Anterior cingulate cortex (tissue), 58 donors: ENCODE data around the gene MRC2.

Experiments
- DNase-seq, 58 donors: peaks; one replicate each; lab custom pipeline; 2025; lab: John Stamatoyannopoulos, UW

Gene MRC2

DNA sequence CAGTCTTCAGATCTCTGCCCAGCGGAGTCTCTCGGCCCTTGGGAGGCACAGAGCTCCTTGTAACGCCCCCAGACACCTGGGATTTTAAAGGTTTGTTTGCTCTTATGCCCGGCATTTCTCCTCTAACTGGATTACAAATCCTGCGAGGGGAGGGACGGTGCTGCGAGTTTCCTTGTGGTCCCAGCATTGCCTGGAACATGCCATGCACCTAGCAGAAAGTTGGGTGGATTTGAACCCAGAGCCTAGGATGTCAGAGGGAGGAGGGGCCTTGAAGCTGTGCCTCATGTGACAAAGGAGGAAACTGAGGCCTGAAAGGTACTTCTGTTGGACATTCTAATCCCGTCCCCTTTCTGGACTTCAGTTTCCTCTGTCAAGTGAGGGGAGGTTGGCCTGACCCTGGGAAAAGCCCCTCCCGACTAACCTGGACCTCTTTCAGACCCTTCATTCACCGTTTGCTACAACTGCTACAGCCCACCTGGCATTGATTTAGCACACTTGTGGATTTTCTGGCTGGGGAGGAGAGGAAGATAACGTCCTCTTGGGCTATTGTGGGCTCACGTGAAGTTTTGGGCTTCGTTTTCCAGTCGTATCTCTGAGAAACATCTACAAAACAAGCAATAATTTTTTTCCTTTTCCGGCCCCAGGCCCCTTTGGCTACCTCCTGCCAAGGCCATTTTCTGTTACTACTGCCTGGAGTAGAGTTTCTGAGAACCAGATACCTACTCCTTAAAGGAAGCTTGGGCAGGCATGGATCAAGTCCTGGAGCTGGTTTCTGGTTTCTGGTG is 30.9 kb downstream of the MRC2 start:
- DNase-seq: no peak

DNA sequence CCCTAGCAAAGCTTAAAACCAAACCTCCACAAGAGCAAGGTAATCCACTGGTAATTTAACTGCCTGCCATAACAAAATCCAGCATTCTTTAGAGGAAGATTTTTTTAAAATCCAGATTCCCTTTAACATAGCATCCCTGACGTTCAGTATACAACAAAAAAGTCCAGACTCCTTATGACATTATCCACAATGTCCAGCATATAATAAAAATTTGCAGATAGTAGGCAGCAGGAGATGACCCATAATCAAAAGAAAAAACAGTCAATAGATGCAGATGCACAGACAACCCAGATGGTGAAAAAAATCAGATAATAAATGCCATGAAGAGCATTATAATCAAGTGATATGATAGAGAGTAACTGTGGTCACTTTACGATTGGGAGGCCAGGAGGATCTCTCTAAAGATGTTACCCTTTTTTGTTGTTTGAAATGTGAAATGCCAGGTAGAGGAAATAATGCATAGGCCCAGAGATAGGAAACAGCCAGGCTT is 33.2 kb downstream of the MRC2 start:
- DNase-seq: no peak

DNA sequence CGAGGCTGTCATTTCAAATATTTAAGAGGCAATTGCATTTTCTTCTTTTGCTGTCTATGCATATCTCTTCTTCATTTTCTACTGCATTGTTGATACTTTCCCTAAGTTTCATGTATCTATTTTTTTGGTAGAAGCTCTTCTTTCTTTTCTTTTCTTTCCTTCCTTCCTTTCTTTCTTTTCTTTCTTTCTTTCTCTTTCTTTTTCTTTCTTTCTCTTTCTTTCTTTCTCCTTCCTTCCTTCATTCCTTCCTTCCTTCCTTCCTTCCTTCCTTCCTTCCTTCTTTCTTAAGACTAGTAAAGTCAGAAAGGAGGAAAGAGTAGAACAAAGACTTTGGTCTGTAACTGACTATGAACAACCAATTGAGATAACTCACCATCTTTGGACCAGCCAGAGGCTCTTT is 33.9 kb downstream of the MRC2 start:
- no peak for DNase-seq

DNA sequence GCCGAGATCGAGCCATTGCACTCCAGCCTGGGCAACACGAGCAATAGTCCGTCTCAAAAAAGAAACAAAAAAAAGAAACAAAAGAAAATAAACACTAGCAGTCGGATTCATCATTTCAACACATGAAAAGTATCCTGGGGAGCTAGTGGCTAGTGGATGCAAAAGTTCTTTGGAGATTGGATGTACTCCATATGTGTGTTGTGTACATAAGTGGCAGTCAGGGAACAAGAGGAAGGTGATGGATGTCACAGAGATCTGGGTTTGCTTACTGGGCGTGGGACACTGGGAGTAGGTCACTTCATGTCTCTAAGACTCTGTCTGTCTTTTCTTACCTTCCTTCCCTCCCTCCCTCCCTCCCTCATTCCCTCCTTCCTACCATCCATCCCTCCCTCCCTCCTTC is 35.4 kb downstream of the MRC2 start:
- no peak for DNase-seq

- DNase-seq: no peak
Measured at GRCh38 chr17:62663304-62663703, 35.8 kb downstream of the MRC2 start.

DNA sequence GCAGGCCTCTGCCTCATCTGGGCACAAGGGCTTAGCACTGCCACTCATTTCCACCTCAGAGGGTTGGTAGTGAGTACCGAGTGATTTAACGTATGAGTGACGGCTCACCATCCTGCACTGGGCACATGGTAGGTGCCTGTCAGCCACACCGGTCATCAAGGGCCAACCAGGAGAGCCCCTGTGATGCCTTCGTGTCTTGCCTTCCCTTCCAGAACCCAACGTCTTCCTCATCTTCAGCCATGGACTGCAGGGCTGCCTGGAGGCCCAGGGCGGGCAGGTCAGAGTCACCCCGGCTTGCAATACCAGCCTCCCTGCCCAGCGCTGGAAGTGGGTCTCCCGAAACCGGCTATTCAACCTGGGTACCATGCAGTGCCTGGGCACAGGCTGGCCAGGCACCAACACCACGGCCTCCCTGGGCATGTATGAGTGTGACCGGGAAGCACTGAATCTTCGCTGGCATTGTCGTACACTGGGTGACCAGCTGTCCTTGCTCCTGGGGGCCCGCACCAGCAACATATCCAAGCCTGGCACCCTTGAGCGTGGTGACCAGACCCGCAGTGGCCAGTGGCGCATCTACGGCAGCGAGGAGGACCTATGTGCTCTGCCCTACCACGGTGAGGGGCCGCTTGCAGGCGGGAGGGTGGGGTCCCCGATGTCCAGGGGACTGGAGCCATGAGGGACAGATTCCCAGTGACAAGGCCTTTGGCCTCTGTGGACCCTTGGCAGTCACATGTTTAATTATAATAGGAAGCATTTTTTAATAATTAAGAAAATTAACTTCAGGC is 37.1 kb downstream of the MRC2 start:
- DNase-seq: no peak

- no peak for DNase-seq
Measured at GRCh38 chr17:62665599-62665998, 38.1 kb downstream of the MRC2 start.

DNA sequence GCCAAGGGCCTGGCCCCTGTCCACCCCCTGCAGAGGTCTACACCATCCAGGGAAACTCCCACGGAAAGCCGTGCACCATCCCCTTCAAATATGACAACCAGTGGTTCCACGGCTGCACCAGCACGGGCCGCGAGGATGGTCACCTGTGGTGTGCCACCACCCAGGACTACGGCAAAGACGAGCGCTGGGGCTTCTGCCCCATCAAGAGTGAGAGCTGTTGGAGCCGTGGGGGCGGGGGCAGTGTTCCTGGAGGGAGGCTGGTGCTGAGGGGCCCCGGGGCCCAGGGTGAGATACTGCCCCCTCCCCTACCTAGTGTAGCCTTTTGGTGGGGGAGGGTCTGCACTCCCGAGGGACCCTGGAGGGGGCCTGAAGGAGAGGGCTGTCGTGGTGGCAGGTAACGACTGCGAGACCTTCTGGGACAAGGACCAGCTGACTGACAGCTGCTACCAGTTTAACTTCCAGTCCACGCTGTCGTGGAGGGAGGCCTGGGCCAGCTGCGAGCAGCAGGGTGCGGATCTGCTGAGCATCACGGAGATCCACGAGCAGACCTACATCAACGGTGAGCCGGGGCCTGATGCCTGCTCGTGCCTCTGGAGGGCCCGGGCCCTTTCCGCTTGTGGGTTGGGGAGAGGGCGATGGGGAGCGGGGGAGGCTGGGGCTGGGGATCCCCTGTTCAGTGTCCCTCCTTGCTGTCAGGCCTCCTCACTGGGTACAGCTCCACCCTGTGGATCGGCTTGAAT is 38.8 kb downstream of the MRC2 start:
- no peak for DNase-seq

DNA sequence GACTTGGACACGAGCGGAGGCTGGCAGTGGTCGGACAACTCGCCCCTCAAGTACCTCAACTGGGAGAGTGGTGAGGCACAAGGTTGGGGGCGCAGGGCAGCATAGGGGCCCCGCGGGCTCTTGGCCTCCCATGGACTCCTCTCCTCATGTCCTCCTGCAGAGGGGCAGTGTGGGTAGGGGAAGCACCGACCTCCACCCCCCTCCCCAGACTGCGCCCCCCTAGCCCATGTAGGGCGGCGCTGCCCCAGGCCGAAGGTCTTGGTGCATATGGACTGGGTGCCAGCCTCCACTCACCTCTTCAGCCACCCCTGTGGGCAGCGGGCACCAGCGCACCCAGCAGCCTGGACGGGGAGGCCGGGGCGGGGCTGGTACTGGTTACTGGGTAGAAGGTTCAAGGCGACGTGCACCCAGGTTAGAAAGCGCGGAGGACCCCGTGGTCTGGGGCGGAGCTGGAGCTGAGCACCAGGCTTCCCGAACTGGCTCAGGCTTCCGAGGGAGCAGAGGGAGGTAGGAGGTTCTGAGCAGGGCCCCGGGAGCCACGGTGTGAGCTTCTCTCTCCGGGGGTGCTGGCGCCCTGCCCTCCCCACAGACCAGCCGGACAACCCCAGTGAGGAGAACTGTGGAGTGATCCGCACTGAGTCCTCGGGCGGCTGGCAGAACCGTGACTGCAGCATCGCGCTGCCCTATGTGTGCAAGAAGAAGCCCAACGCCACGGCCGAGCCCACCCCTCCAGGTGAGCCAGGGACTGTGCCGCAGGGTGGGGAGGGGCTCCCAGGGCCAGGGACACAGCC is 39.5 kb downstream of the MRC2 start:
- no peak for DNase-seq

GRCh38 chr17:62668091-62668804 is 40.8 kb downstream of the MRC2 start:
- no peak for DNase-seq

- peak in 3 of 58 donors; percentile 8 to 23 (median 20) for DNase-seq
Measured at GRCh38 chr17:62670202-62670821, 42.8 kb downstream of the MRC2 start.

DNA sequence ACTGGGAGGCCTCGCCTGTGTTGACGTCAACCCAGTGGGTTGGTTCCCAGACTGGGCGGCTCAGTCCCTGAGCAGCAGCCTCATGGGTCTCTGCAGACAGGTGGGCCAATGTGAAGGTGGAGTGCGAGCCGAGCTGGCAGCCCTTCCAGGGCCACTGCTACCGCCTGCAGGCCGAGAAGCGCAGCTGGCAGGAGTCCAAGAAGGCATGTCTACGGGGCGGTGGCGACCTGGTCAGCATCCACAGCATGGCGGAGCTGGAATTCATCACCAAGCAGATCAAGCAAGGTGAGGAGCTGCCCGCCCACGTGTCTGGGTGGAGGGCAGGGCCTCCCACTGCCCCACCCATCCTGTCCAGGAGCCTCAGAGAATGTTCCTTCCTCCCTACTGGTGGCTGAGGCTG is 44.1 kb downstream of the MRC2 start:
- DNase-seq: peak in 1 of 58 donors; percentile 5

GRCh38 chr17:62672957-62673356 is 45.5 kb downstream of the MRC2 start:
- no peak for DNase-seq

GRCh38 chr17:62673614-62674362 is 46.3 kb downstream of the MRC2 start:
- no peak for DNase-seq

- no peak for DNase-seq
Measured at GRCh38 chr17:62674363-62674739, 46.9 kb downstream of the MRC2 start.

DNA sequence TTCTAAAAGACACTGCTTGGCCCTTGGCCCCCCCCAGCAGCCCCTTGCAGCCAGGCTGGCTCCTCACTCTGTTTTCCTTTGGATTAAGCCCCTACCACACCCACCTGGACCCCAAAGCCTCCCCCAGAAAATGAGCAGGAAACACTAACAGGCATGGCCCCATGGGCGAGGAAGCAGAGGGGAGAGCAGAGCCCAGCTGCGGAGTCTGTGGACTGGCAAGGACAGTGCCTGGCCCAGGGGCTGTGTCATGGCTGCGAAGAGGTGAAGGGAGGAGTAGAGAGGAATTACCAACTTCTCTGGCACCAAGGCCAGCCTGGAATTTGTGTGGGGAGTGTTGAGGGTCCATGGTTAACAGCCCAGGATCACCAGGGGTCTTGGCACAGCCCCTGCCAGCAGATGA is 47.4 kb downstream of the MRC2 start:
- no peak for DNase-seq

DNA sequence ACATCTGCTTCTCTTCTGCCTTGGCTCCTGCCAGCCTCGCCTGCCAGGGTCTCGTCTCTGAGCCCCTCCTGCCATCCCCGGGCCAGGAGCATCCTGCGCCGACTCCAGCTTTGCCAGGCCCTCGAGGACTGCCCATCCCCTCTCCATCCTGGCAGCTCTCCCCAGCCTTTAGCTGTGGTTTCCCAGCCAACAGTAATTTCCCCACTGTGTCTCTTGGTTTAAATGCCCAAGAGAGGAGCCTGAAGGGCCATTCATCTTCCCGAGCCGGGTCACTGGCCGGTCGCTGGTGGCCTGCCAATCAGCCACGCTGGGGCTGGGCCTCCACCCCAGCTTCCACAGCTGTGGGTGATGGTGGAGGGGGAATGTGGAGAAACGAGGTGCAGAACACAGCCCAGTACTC is 47.8 kb downstream of the MRC2 start:
- peak in 48 of 58 donors; percentile 20 to 78 (median 54) for DNase-seq

- DNase-seq: peak in 1 of 58 donors; percentile 50
Measured at GRCh38 chr17:62675701-62676100, 48.2 kb downstream of the MRC2 start.
